ENCODE results near the gene HRH1.
"Not testable (repeated sequence)": the region's sequence is repeated elsewhere in the genome, so short reads cannot be mapped to it uniquely, and the experiment has no call there.

Gene HRH1

GRCh38 chr3:11214451-11214978 is 60.2 kb downstream of the HRH1 start:
- no peak for DNase-seq (ENCODE audit: low read depth)
- H3K4me3 ChIP-seq (ENCODE audit: low read depth, low read length) = no peak overlapping the region
- TF ChIP-seq CTCF (conservative IDR thresholded peaks at IDR 0.05; ENCODE audit: low read depth, low read length) = no peak

- not testable (repeated sequence) for H3K4me3 ChIP-seq (ENCODE audit: low read depth, low read length); DNase-seq (ENCODE audit: low read depth)
These were observed 63.1 kb downstream of the HRH1 start for GRCh38 chr3:11217370-11217769.

GRCh38 chr3:11220230-11220629 is 65.9 kb downstream of the HRH1 start:
- TF ChIP-seq CTCF (conservative IDR thresholded peaks at IDR 0.05; ENCODE audit: low read depth, low read length) = no peak
- no peak overlapping the region for H3K4me3 ChIP-seq (ENCODE audit: low read depth, low read length)

GRCh38 chr3:11221818-11222415 is 67.6 kb downstream of the HRH1 start:
- DNase-seq (ENCODE audit: low read depth) = peak; percentile 60
- H3K4me3 ChIP-seq (ENCODE audit: low read depth, low read length) = no peak overlapping the region
- peak; percentile 48 for TF ChIP-seq CTCF (conservative IDR thresholded peaks at IDR 0.05; ENCODE audit: low read depth, low read length)

More at GRCh38 chr3:11220230-11220629, 65.9 kb downstream of the HRH1 start:
- no peak for DNase-seq (ENCODE audit: low read depth)

- TF ChIP-seq CTCF (conservative IDR thresholded peaks at IDR 0.05; ENCODE audit: low read depth, low read length) = no peak
- H3K4me3 ChIP-seq (ENCODE audit: low read depth, low read length) = no peak overlapping the region
- DNase-seq (ENCODE audit: low read depth) = no peak
These were observed 69.7 kb downstream of the HRH1 start for GRCh38 chr3:11224010-11224409.

GRCh38 chr3:11224870-11225229 is 70.6 kb downstream of the HRH1 start:
- no peak for DNase-seq (ENCODE audit: low read depth)
- no peak overlapping the region for H3K4me3 ChIP-seq (ENCODE audit: low read depth, low read length)
- TF ChIP-seq CTCF (conservative IDR thresholded peaks at IDR 0.05; ENCODE audit: low read depth, low read length) = no peak

- no peak for TF ChIP-seq CTCF (conservative IDR thresholded peaks at IDR 0.05; ENCODE audit: low read depth, low read length)
- H3K4me3 ChIP-seq (ENCODE audit: low read depth, low read length) = peak overlapping the region; percentile 63
- DNase-seq (ENCODE audit: low read depth) = no peak
These were observed 71.7 kb downstream of the HRH1 start for GRCh38 chr3:11226042-11226370.

Data from choroid plexus epithelial cell (primary cell).